ENCODE data around the gene STIMATE. TPM values are rescaled to one million over a fixed set of nuclear protein-coding genes. Genes with fewer than 3 reads are reported as not detected.

The STIMATE gene
- total and polyA plus RNA-seq, 10 of the 15 experiments (the other 5 are each of a cell fraction or from before 2014, with no cell fraction given), result 0.24 to 24.1 (median 15.4) TPM

- in situ Hi-C loops (cut with MboI) (no loop called here), intact Hi-C loops (cut with micrococcal nuclease; ENCODE audit: unreplicated experiment) (no loop called here)
- no peak overlapping the region for H2AFZ ChIP-seq (ENCODE audit: control insufficient read depth, low read depth, low read length)
- no peaks in the 10 kb centered on the region for H3K4me1 ChIP-seq (ENCODE audit: control insufficient read depth, insufficient read depth, low read length)
- H3K27me3 ChIP-seq (replicated peaks in 1 of 2; ENCODE audit: control insufficient read depth in 2 of 2, insufficient read depth in 2 of 2, low read length in 1 of 2), result no peaks in the 10 kb centered on the region
- H3K4me3 ChIP-seq, result no peak overlapping the region
- ChIA-PET POLR2A (no interaction called here), CTCF (no interaction called here), SMC1A (ENCODE audit: uncharacterized antibody, unreplicated experiment) (no interaction called here), RAD21 (ENCODE audit: unreplicated experiment) (no interaction called here)
- FAIRE-seq (no peak), DNase-seq (ENCODE audit: low read depth, low spot score) (no peak), ATAC-seq (no peak)
- no peak overlapping the region for H3K9ac ChIP-seq (ENCODE audit: control insufficient read depth, insufficient read depth, low read length)
- TF ChIP-seq SMC3 (IDR thresholded peaks at IDR 0.05; ENCODE audit: borderline replicate concordance, low read length) (no peak), CHD1 (IDR thresholded peaks at IDR 0.05; ENCODE audit: low read depth, low read length) (no peak), NFYB (IDR thresholded peaks at IDR 0.05; ENCODE audit: insufficient read depth, low read depth, low read length) (no peak), RB1 (IDR thresholded peaks at IDR 0.05; ENCODE audit: borderline replicate concordance) (no peak), EP300 (IDR thresholded peaks at IDR 0.05; ENCODE audit: borderline replicate concordance in 1 of 2, control insufficient read depth in 1 of 2, low read depth in 2 of 2, low read length in 2 of 2) (no peak), ZBTB33 (IDR thresholded peaks at IDR 0.05) (no peak), MEF2A (IDR thresholded peaks at IDR 0.05; ENCODE audit: insufficient read depth, low read depth, low read length) (no peak), ETV6 (conservative IDR thresholded peaks at IDR 0.05 in 1 of 2, IDR thresholded peaks at IDR 0.05 in 1 of 2; ENCODE audit: borderline replicate concordance in 1 of 2, low read depth in 1 of 2) (no peak), BRCA1 (IDR thresholded peaks at IDR 0.05; ENCODE audit: low read depth, low read length) (no peak)
- no peaks in the 10 kb centered on the region for H4K20me1 ChIP-seq (ENCODE audit: control insufficient read depth, insufficient read depth)
- no peak overlapping the region for H3K27ac ChIP-seq (ENCODE audit: control insufficient read depth, insufficient read depth)
- no peaks in the 10 kb centered on the region for H3K9me3 ChIP-seq (replicated peaks; ENCODE audit: control insufficient read depth, insufficient read depth, low read length)
- H3K79me2 ChIP-seq (ENCODE audit: control insufficient read depth, insufficient read depth, low read length), result no peaks in the 10 kb centered on the region
- H3K36me3 ChIP-seq (ENCODE audit: control insufficient read depth in 2 of 2, insufficient read depth in 2 of 2, low read length in 1 of 2), result peaks cover 0 to 2% of the 10 kb centered on the region in 2 experiments; a peak in 2 of 4 replicates
- WGBS (ENCODE audit: insufficient coverage, insufficient replicate concordance, low lambda C conversion rate, missing lambda C conversion rate), result 91% methylated on average over 14 of the region's 14 CpGs
- no TSS peak for BruUV-seq (replicated peaks)
- H3K4me2 ChIP-seq (ENCODE audit: control insufficient read depth, insufficient read depth), result no peak overlapping the region
These were observed 64.1 kb downstream of the STIMATE start for GRCh38 chr3:52833202-52833601.

Measured in GM12878 (cell line).